GM12878 (cell line): Measurements from ENCODE around the gene PAF1. TPM values are rescaled to one million over a fixed set of nuclear protein-coding genes. Genes with fewer than 3 reads are reported as not detected.

Source experiments
- ATAC-seq: fragments of 200-7000 bp; cut with Tn5 transposase; 3 replicates; pipeline ENCODE4 v1.9.1; 2020; ENCODE audit warnings: mild to moderate bottlenecking, moderate library complexity
- BruUV-seq: library from RNA; stranded (reverse); fragments of 400-500 nt; replicated peaks from 2 replicates; lab custom pipeline; 2021; lab: Mats Ljungman, UMichigan
- CTCF ChIA-PET: fragments of 300-600 bp; sonication (Branson Sonifier 250); formaldehyde crosslinking; extraction: SDS; loops from one replicate; lab custom pipeline; 2021; ENCODE audit warnings: inconsistent platforms; lab: Yijun Ruan, JAX
- POLR2A ChIA-PET: fragments of 350-600 bp; formaldehyde crosslinking; extraction: SDS; loops from one replicate; lab custom pipeline; 2021; ENCODE audit warnings: inconsistent platforms; lab: Charles Lee
- RAD21 ChIA-PET: fragments of 300-600 bp; sonication (Branson Sonifier 250); formaldehyde crosslinking; loops from one replicate; lab custom pipeline; 2023; ENCODE audit warnings: antibody characterized with exemption; ENCODE audit not compliant: unreplicated experiment; lab: Charles Lee
- SMC1A ChIA-PET: fragments of 300-600 bp; sonication (Branson Sonifier 250); formaldehyde crosslinking; loops from one replicate; lab custom pipeline; 2023; ENCODE audit not compliant: unreplicated experiment, uncharacterized antibody; lab: Charles Lee
- DNase-seq: peaks from one replicate; pipeline ENCODE4 v3.0.0-alpha.2; 2011; ENCODE audit warnings: low read depth, low spot score
- FAIRE-seq: peaks from 3 replicates; lab custom pipeline; 2011; peaks lifted over from hg19 to GRCh38; lab: Jason Lieb, UNC
- H2AFZ ChIP-seq: 2 replicates; pipeline ENCODE4 v1.6.0; 2011; ENCODE audit warnings: low read depth, low read length, control low read depth; ENCODE audit not compliant: control insufficient read depth
- H3K27ac ChIP-seq: 2 replicates; pipeline ENCODE4 v1.5.1; 2011; ENCODE audit warnings: control low read depth; ENCODE audit not compliant: control insufficient read depth, insufficient read depth
- H3K27me3 ChIP-seq, 2 experiments: replicated peaks in 1 of 2; 2 replicates each; pipeline versions ENCODE4 v1.6.0 to v1.6.1; 2011; ENCODE audit warnings: low read length in 1 of 2; ENCODE audit not compliant: control insufficient read depth in 2 of 2, insufficient read depth in 2 of 2
- H3K36me3 ChIP-seq, 2 experiments: 2 replicates each; pipeline ENCODE4 v1.5.1; 2011; ENCODE audit warnings: low read length in 1 of 2; ENCODE audit not compliant: control insufficient read depth in 2 of 2, insufficient read depth in 2 of 2
- H3K4me1 ChIP-seq: 2 replicates; pipeline ENCODE4 v1.6.1; 2011; ENCODE audit warnings: mild to moderate bottlenecking, low read length, moderate library complexity, mixed read lengths; ENCODE audit not compliant: control insufficient read depth, insufficient read depth
- H3K4me2 ChIP-seq: 2 replicates; pipeline ENCODE4 v1.6.0; 2011; ENCODE audit warnings: control low read depth; ENCODE audit not compliant: control insufficient read depth, insufficient read depth
- H3K4me3 ChIP-seq: fragments of 200-600 bp; sonication (generic); 2 replicates; pipeline ENCODE4 v1.5.1; 2016
- H3K79me2 ChIP-seq: 2 replicates; pipeline ENCODE4 v1.6.0; 2011; ENCODE audit warnings: low read length; ENCODE audit not compliant: control insufficient read depth, insufficient read depth
- H3K9ac ChIP-seq: 2 replicates; pipeline ENCODE4 v1.8.0; 2011; ENCODE audit warnings: low read length, control low read depth, mixed read lengths; ENCODE audit not compliant: control insufficient read depth, insufficient read depth
- H3K9me3 ChIP-seq: replicated peaks from 3 replicates; pipeline ENCODE4 v1.5.1; 2011; ENCODE audit warnings: mild to moderate bottlenecking, low read length; ENCODE audit not compliant: control insufficient read depth, insufficient read depth
- H4K20me1 ChIP-seq: 2 replicates; pipeline ENCODE4 v1.6.0; 2011; ENCODE audit not compliant: control insufficient read depth, insufficient read depth
- CEBPB ChIP-seq, 2 experiments: fragments of 150-350 bp in 1 of 2; IDR thresholded peaks; 2 replicates each; pipeline ENCODE4 v1.6.1; 2012 to 2014; ENCODE audit warnings: low read depth in 2 of 2, low read length in 2 of 2, borderline replicate concordance in 1 of 2, inconsistent platforms in 1 of 2
- CHD1 ChIP-seq: IDR thresholded peaks from 2 replicates; pipeline ENCODE4 v1.6.1; 2012; ENCODE audit warnings: low read depth, low read length, improper control_type of control experiment
- CTCF ChIP-seq, 3 experiments: IDR thresholded peaks in 2 of 3; conservative IDR thresholded peaks in 1 of 3; 2 replicates each; pipeline ENCODE4 v1.5.1; 2011; ENCODE audit warnings: low read depth in 3 of 3, low read length in 3 of 3, mild to moderate bottlenecking in 3 of 3, control low read depth in 2 of 3, moderate library complexity in 2 of 3, inconsistent platforms in 1 of 3, mixed read lengths in 1 of 3; ENCODE audit not compliant: control insufficient read depth in 2 of 3, insufficient read depth in 1 of 3; ENCODE audit errors: extremely low read depth in 1 of 3
- EP300 ChIP-seq, 2 experiments: fragments of 150-350 bp in 1 of 2; IDR thresholded peaks; 2 replicates each; pipeline ENCODE4 v1.6.1; 2011 to 2012; ENCODE audit warnings: low read depth in 2 of 2, low read length in 2 of 2, borderline replicate concordance in 1 of 2, improper control_type of control experiment in 1 of 2, inconsistent platforms in 1 of 2; ENCODE audit not compliant: control insufficient read depth in 1 of 2
- ETV6 ChIP-seq, 2 experiments: fragments of 450-650 bp in 1 of 2; IDR thresholded peaks in 1 of 2; conservative IDR thresholded peaks in 1 of 2; 2 replicates each; pipeline ENCODE4 v1.6.1; 2014; ENCODE audit warnings: antibody characterized with exemption in 1 of 2, borderline replicate concordance in 1 of 2, low read depth in 1 of 2, mild to moderate bottlenecking in 1 of 2, moderate library complexity in 1 of 2
- IKZF1 ChIP-seq: fragments of 450-650 bp; conservative IDR thresholded peaks from 2 replicates; pipeline ENCODE4 v1.6.1; 2017; ENCODE audit warnings: antibody characterized with exemption, mild to moderate bottlenecking
- POLR2AphosphoS2 ChIP-seq: IDR thresholded peaks from 2 replicates; pipeline ENCODE4 v1.6.1; 2011; ENCODE audit warnings: low read depth, mild to moderate bottlenecking, low read length, improper control_type of control experiment, moderate library complexity
- RELA ChIP-seq: fragments of 450-650 bp; IDR thresholded peaks from 2 replicates; pipeline ENCODE4 v1.8.0; 2014; ENCODE audit warnings: borderline replicate concordance; ENCODE audit not compliant: partially characterized antibody
- RUNX3 ChIP-seq: IDR thresholded peaks from 2 replicates; pipeline ENCODE4 v1.6.1; 2012; ENCODE audit warnings: low read length, inconsistent platforms
- SMARCA5 ChIP-seq: fragments of 450-650 bp; IDR thresholded peaks from 2 replicates; pipeline ENCODE4 v1.6.1; 2017; ENCODE audit warnings: mild to moderate bottlenecking
- SREBF2 ChIP-seq: IDR thresholded peaks from 2 replicates; pipeline ENCODE4 v1.6.1; 2012; ENCODE audit warnings: mild to moderate bottlenecking, low read length
- SUZ12 ChIP-seq: fragments of 200-600 bp; sonication (generic); IDR thresholded peaks from one replicate; pipeline ENCODE4 v1.6.1; 2018; ENCODE audit warnings: antibody characterized with exemption, mild to moderate bottlenecking; ENCODE audit not compliant: unreplicated experiment
- TCF7 ChIP-seq: IDR thresholded peaks from 2 replicates; pipeline ENCODE4 v1.6.1; 2014; ENCODE audit warnings: antibody characterized with exemption, borderline replicate concordance
- USF1 ChIP-seq: IDR thresholded peaks from 2 replicates; pipeline ENCODE4 v1.6.1; 2011; ENCODE audit warnings: borderline replicate concordance, low read depth, mild to moderate bottlenecking, moderate library complexity, mixed read lengths, low read length; ENCODE audit not compliant: insufficient read depth; ENCODE audit errors: extremely low read length
- ZBTB33 ChIP-seq: fragments of 450-650 bp; IDR thresholded peaks from 2 replicates; pipeline ENCODE4 v1.6.1; 2017; ENCODE audit warnings: mild to moderate bottlenecking
- ZNF207 ChIP-seq: fragments of 450-650 bp; IDR thresholded peaks from 2 replicates; pipeline ENCODE4 v1.6.1; 2014; ENCODE audit warnings: antibody characterized with exemption, mild to moderate bottlenecking, borderline replicate concordance
- WGBS: methylation state at CpG from one replicate; pipeline ENCODE4 v1.1.6; 2016; ENCODE audit warnings: low lambda C conversion rate; ENCODE audit not compliant: insufficient replicate concordance, insufficient coverage; ENCODE audit errors: missing lambda C conversion rate; 5-methylcytosine and 5-hydroxymethylcytosine counted together
- in situ Hi-C: fragments of 300-500 bp; cut with MboI; formaldehyde crosslinking; loops from 9 replicates; pipeline ENCODE4 v1.14.3; 2018; ENCODE audit warnings: mixed read lengths
- intact Hi-C: fragments of 100-400 bp; cut with micrococcal nuclease; formaldehyde crosslinking; loops from one replicate; pipeline ENCODE4 v1.14.2; 2022; ENCODE audit not compliant: unreplicated experiment
- polyA plus RNA-seq, 11 experiments: library from polyadenylated mRNA; depleted of rRNA in 4 of 11; unstranded in 6 of 11; stranded (reverse) in 5 of 11; fragments of >200 nt; fragmentation: Nextera tagmentation in 4 of 11; fragmentation: Illumina TruSeq in 1 of 11; extraction: Ambion mirVana in 4 of 11; extraction: Trizol in 1 of 11; gene quantifications; 1 replicate in 1 of 11; 2 replicates in 10 of 11; pipeline versions ENCODE4 v1.2.1 to v1.2.3, GENCODE V29; 2011 to 2016; ENCODE audit warnings: inconsistent platforms in 2 of 11, missing spikeins in 2 of 11, low read depth in 1 of 11
- total RNA-seq, 4 experiments: library from RNA; depleted of rRNA in 3 of 4; stranded (reverse); fragments of >200 nt in 3 of 4; fragmentation: Illumina TruSeq in 1 of 4; extraction: Trizol in 1 of 4; gene quantifications; 2 replicates each; pipeline versions ENCODE4 v1.2.1 to v1.2.3, GENCODE V29; 2013 to 2021

The PAF1 gene
- total and polyA plus RNA-seq, 10 of the 15 experiments (the other 5 are each of a cell fraction or from before 2014, with no cell fraction given) = 1.7 to 45.8 (median 39.6) TPM

- TF ChIP-seq USF1 = no peak
- TF ChIP-seq CHD1 = no peak
- no peak for TF ChIP-seq POLR2AphosphoS2
- no peak for TF ChIP-seq ETV6 (conservative IDR thresholded peaks at IDR 0.05 in 1 of 2, IDR thresholded peaks at IDR 0.05 in 1 of 2; ENCODE audit: borderline replicate concordance in 1 of 2, low read depth in 1 of 2)
- no peak for TF ChIP-seq RELA
- TF ChIP-seq, all 136 proteins: peak for 10
Measured at GRCh38 chr19:39413272-39413910, 22.5 kb upstream of the PAF1 start (continued).

GRCh38 chr19:39412867-39413271, 22.0 kb upstream of the PAF1 start:
- WGBS = 1% methylated on average over 20 of the region's 24 CpGs
- SMC1A ChIA-PET = interaction anchor here (0.6 to 2.3 kb wide), 3 partner anchors 14 to 355 kb away, joined by 3 to 146 read pairs (median 3); partner anchors contain the start of gene SAMD4B
- peak overlapping the region; percentile 93 for H3K27ac ChIP-seq
- H3K9ac ChIP-seq = peak overlapping the region; percentile 99
- peak overlapping the region; percentile 59 for H2AFZ ChIP-seq
- no peak for FAIRE-seq
- H3K9me3 ChIP-seq = no peaks in the 10 kb centered on the region
- H3K4me2 ChIP-seq = peak overlapping the region; percentile 73
- no peak for DNase-seq
- ATAC-seq = no peak
- H3K27me3 ChIP-seq = no peaks in the 10 kb centered on the region
- no peaks in the 10 kb centered on the region for H4K20me1 ChIP-seq
- RAD21 ChIA-PET = interaction anchor here (1.0 to 2.3 kb wide), 5 partner anchors 11 to 120 kb away, joined by 3 to 159 read pairs (median 12); partner anchors contain the start of genes EID2B, MED29, PAF1 and RPS16
- peak overlapping the region; percentile 98 for H3K4me3 ChIP-seq
- H3K36me3 ChIP-seq = peaks cover 2 to 7% of the 10 kb centered on the region in 2 experiments; a peak in 2 of 4 replicates
- BruUV-seq = no TSS peak
- in situ Hi-C loops (loop anchor here (5.0 kb wide), 1 partner anchor 291 kb away; no protein-coding TSS in a partner anchor), intact Hi-C loops (loop anchor here (1.0 to 10.0 kb wide), 9 partner anchors 12 to 381 kb away; partner anchors contain the start of genes EID2B, FBXO27, PAK4 and SAMD4B)
- peaks cover 15% of the 10 kb centered on the region for H3K4me1 ChIP-seq
- peaks cover 51% of the 10 kb centered on the region for H3K79me2 ChIP-seq
- POLR2A ChIA-PET = interaction anchor here (0.6 to 2.3 kb wide), 5 partner anchors 8 to 66 kb away, joined by 3 to 40 read pairs (median 5); partner anchors contain the start of genes MED29 and PAF1
- CTCF ChIA-PET = interaction anchor here (0.7 to 2.3 kb wide), 8 partner anchors 9 to 121 kb away, joined by 3 to 218 read pairs (median 6); partner anchors contain the start of genes DLL3, EID2B, MED29 and PAF1
- TF ChIP-seq EP300 (IDR thresholded peaks at IDR 0.05; ENCODE audit: borderline replicate concordance in 1 of 2, control insufficient read depth in 1 of 2, low read depth in 2 of 2, low read length in 2 of 2) (no peak), ZNF207 (no peak), IKZF1 (peak; percentile 64), CEBPB (IDR thresholded peaks at IDR 0.05; ENCODE audit: borderline replicate concordance in 1 of 2, low read depth in 2 of 2, low read length in 2 of 2) (no peak), SMARCA5 (0 out of 2 replicates have a peak, but pooled peaks have one; percentile 2), CTCF (IDR thresholded peaks at IDR 0.05 in 2 of 3, conservative IDR thresholded peaks at IDR 0.05 in 1 of 3; ENCODE audit: control insufficient read depth in 2 of 3, extremely low read depth in 1 of 3, insufficient read depth in 1 of 3, low read depth in 3 of 3, low read length in 3 of 3) (0 out of 6 replicates have a peak, but pooled peaks of 1 of the 3 experiments have one; percentile 85), RUNX3 (no peak), TCF7 (no peak), SUZ12 (no peak), ZBTB33 (no peak), SREBF2 (no peak)
